Activated T-helper 2 cell treated with anti-CD3 and anti-CD28 coated beads, Interferon-gamma antibody, Interleukin-2, Interleukin-4, amounts not matched to agents 10 μg/mL and 5 μg/mL and 100 μg/mL, durations not matched to agents 14 hours and 24 hours and 36 hours (primary cell): ENCODE data around the gene C3. TPM values are rescaled to one million over a fixed set of nuclear protein-coding genes. Genes with fewer than 3 reads are reported as not detected.

Experiments used
- total RNA-seq: library from RNA; stranded (reverse); gene quantifications from 2 replicates; pipeline ENCODE4 v1.2.3, GENCODE V29; 2022

The C3 gene
- total RNA-seq, 1 donor from 2014 or later = 4.4 TPM

Other genes with a start within 250 kb of the C3 start
- 64.3 and 70.0 TPM in 2 replicates for gene DENND1C, start 238.9 kb downstream of the C3 start, total RNA-seq
- gene TUBB4A, start 218.3 kb downstream of the C3 start, total RNA-seq = 7.9 and 11.3 TPM in 2 replicates
- 6.9 and 7.4 TPM in 2 replicates for gene TNFSF9, start 189.6 kb downstream of the C3 start, total RNA-seq
- gene CD70, start 129.5 kb downstream of the C3 start, total RNA-seq = 85.5 and 88.7 TPM in 2 replicates
- gene TNFSF14, start 50.5 kb downstream of the C3 start, total RNA-seq = 99.5 and 102 TPM in 2 replicates
- gene GPR108, start 16.9 kb upstream of the C3 start, total RNA-seq = 90.4 and 95.4 TPM in 2 replicates
- gene TRIP10, start 19.0 kb upstream of the C3 start, total RNA-seq = 55.2 and 64.7 TPM in 2 replicates
- gene SH2D3A, start 46.8 kb upstream of the C3 start, total RNA-seq = 7.7 and 8.7 TPM in 2 replicates
- gene VAV1, start 52.1 kb upstream of the C3 start, total RNA-seq = 68.9 and 69.7 TPM in 2 replicates
- 1.4 and 2.1 TPM in 2 replicates for gene ADGRE1, start 166.9 kb upstream of the C3 start, total RNA-seq